Measurements from ENCODE around the gene FHIT.

DNA sequence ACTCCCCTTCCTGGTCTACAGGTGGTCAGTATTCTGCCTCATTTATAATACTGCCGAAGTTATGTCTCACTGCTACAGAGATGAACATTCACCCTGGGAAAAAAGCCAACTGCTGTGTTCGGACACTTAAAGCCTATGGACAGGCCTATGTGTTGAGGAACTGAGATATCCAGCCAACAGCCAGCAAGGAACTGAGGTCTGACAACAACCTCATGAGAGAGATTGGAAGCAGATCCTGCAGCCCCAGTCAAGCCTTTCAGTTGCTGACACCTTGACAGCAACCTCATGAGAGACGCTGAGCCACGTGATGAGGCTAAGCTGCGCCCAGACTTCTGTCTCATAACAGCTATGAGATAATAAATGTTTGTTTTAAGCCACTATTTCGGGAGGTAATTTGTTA, 18.2 kb upstream of the FHIT start:
- no peak for TF ChIP-seq TAF1 (IDR thresholded peaks at IDR 0.05; ENCODE audit: borderline replicate concordance, insufficient read depth, low read length)
- TF ChIP-seq, protein P1, sequence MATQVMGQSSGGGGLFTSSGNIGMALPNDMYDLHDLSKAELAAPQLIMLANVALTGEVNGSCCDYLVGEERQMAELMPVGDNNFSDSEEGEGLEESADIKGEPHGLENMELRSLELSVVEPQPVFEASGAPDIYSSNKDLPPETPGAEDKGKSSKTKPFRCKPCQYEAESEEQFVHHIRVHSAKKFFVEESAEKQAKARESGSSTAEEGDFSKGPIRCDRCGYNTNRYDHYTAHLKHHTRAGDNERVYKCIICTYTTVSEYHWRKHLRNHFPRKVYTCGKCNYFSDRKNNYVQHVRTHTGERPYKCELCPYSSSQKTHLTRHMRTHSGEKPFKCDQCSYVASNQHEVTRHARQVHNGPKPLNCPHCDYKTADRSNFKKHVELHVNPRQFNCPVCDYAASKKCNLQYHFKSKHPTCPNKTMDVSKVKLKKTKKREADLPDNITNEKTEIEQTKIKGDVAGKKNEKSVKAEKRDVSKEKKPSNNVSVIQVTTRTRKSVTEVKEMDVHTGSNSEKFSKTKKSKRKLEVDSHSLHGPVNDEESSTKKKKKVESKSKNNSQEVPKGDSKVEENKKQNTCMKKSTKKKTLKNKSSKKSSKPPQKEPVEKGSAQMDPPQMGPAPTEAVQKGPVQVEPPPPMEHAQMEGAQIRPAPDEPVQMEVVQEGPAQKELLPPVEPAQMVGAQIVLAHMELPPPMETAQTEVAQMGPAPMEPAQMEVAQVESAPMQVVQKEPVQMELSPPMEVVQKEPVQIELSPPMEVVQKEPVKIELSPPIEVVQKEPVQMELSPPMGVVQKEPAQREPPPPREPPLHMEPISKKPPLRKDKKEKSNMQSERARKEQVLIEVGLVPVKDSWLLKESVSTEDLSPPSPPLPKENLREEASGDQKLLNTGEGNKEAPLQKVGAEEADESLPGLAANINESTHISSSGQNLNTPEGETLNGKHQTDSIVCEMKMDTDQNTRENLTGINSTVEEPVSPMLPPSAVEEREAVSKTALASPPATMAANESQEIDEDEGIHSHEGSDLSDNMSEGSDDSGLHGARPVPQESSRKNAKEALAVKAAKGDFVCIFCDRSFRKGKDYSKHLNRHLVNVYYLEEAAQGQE (IDR thresholded peaks at IDR 0.05; ENCODE audit: insufficient read depth in 1 of 2, low read depth in 2 of 2, low read length in 2 of 2): no peak
- no peak for TF ChIP-seq SIN3A (IDR thresholded peaks at IDR 0.05; ENCODE audit: borderline replicate concordance, insufficient read depth, low read length)
- no peak for TF ChIP-seq POLR2AphosphoS5 (IDR thresholded peaks at IDR 0.05; ENCODE audit: low read depth, low read length)
